ENCODE data around the gene SCUBE1. TPM values are rescaled to one million over a fixed set of nuclear protein-coding genes. Genes with fewer than 3 reads are reported as not detected.

Gene SCUBE1
- total RNA-seq, 1 donor from 2014 or later, result not detected

- no peak for TF ChIP-seq CTCF (conservative IDR thresholded peaks at IDR 0.05; ENCODE audit: low read depth, low read length)
- no peak overlapping the region for H3K4me3 ChIP-seq (ENCODE audit: low read depth, low read length)
- no peak for DNase-seq (ENCODE audit: low read depth)
Measured at GRCh38 chr22:43172191-43172590, 171.0 kb downstream of the SCUBE1 start.

DNA sequence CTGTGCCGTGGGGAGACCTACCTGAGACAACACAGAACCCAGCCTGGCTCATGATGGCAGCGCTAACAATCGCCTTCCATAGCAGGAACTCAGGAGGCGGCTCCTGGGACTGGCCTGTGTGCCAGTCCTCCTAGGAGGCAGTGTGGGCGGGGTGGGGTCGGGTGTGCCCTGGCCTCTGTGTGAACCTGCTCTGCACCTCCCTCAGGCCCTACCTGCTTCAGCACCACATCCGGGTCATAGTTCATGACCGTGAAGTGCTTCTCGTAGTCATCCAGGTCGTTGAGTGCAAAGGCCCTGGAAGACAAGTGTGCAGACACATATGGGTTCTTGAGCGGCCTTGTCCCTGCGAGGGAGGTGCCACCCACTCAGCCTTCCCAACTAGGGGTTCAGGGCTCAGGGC, 171.6 kb downstream of the SCUBE1 start:
- no peak for DNase-seq (ENCODE audit: low read depth)
- TF ChIP-seq CTCF (conservative IDR thresholded peaks at IDR 0.05; ENCODE audit: low read depth, low read length), result no peak
- H3K4me3 ChIP-seq (ENCODE audit: low read depth, low read length), result no peak overlapping the region

GRCh38 chr22:43171019-43171491, 172.1 kb downstream of the SCUBE1 start:
- TF ChIP-seq CTCF (conservative IDR thresholded peaks at IDR 0.05; ENCODE audit: low read depth, low read length), result no peak
- no peak overlapping the region for H3K4me3 ChIP-seq (ENCODE audit: low read depth, low read length)
- DNase-seq (ENCODE audit: low read depth), result no peak

DNA sequence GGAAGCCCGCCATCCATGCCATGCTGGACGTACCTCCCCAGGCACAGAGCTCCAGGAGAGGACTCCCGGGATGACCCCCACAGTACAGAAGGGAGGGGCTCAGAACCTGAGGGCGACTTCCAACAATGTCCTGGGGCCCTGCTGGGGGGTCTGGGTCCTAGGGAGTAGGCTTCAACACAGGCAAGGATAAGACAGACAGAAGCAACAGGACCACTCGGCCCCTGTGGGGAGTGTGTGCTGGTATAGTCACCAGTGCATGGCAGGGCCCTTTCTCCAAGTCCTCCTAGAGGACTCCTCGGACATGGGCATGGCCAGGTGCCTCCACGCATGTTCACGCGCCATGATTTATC, 173.1 kb downstream of the SCUBE1 start:
- DNase-seq (ENCODE audit: low read depth), result no peak
- no peak overlapping the region for H3K4me3 ChIP-seq (ENCODE audit: low read depth, low read length)
- no peak for TF ChIP-seq CTCF (conservative IDR thresholded peaks at IDR 0.05; ENCODE audit: low read depth, low read length)

DNA sequence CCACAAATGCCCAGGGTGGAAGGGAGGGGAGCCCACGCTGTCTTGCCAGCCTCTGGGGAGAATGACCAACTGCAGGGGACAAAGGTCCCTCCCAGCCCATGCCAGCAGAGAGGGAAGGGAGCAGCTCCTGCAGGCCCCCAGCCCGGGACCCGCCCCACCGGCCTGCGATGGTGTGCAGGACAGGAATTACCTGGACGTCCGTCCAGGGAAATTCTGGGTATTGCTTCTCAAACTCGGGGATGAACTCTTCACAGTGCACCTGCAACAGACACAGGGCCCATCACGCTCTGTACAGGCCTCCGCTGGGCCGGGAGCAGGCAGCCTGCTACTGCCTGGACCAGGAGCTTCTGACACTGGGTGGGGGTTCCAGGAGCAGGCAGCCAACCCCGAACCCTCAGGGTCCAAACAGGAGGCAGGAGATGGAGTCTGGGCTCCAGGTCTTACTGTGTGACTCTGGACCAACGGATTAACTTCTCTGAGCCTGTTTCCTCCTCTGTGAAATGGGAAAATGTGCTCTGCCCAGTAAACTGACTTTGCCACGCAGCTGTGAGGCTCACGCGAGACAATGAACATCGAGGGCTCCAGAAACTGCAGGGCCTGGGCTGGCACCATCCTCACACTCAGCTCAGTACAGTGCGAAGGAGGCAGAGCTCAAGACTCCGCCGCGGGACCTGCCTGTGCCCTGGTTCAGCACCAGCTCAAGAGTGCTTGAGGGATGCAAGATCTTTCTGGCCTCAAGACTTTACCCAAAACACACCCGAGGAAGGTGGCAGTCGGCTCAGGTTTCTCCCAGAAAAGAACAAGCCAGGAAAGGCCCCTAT, 173.7 kb downstream of the SCUBE1 start:
- H3K4me3 ChIP-seq (ENCODE audit: low read depth, low read length), result no peak overlapping the region
- DNase-seq (ENCODE audit: low read depth), result no peak
- TF ChIP-seq CTCF (conservative IDR thresholded peaks at IDR 0.05; ENCODE audit: low read depth, low read length), result no peak

DNA sequence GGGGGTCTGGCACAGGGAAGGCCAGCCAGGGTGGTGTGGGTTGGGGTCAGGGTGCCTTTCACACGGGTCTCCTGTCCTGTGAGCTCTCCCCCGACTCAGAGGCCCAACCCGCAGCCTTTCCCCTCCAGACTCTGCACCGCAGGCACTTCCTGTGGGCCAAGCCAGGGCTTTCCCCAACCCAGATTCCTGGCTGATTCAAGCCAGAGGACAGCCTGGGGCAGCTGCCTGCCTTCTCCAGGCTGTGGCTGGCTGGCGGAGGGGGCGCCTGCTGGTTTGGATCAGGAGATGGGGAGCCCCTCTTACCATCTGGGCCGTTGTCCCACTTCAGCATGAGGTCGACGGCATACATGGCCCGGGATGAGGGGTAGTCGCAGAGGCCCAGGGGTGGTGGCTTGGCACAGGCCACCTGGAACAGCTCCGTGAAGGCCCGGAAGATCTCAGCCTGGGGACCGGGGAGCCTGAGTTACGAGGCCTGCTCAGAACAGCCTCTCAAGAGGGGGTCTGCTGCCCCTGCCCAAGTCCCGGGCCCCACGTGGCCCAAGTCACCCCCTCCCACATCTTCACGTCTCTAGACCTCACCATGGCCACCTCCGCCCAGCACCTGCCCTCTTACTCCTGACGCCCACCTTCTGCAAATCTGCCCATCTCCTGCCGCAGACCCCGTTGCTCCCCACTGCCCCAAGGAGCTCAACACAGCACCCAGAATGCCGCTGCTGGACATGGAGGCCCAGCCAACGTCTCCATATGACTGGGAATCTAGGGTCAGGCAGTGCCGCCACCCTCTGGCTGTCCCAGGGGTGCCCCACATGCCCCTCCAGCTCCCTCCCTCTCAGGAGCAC, 174.5 kb downstream of the SCUBE1 start:
- TF ChIP-seq CTCF (conservative IDR thresholded peaks at IDR 0.05; ENCODE audit: low read depth, low read length), result no peak
- no peak for DNase-seq (ENCODE audit: low read depth)
- H3K4me3 ChIP-seq (ENCODE audit: low read depth, low read length), result no peak overlapping the region

All from epithelial cell of proximal tubule (primary cell).